DND-41 (cell line): ENCODE data around the gene TMEM243.
A peak's percentile ranks its signal among the peaks of the same experiment; 100 is the strongest.

ENCODE experiments used
- ATAC-seq: fragments of 200-7000 bp; cut with Tn5 transposase; 3 replicates; pipeline ENCODE4 v1.9.1; 2021; ENCODE audit warnings: low read depth; ENCODE audit not compliant: insufficient read depth
- DNase-seq: peaks from one replicate; pipeline ENCODE4 v3.0.0-alpha.2; 2020
- H2AFZ ChIP-seq: 2 replicates; pipeline ENCODE4 v1.6.0; 2012; ENCODE audit warnings: low read depth, low read length
- H3K27ac ChIP-seq: 2 replicates; pipeline ENCODE4 v1.5.1; 2012; ENCODE audit warnings: low read length, inconsistent platforms
- H3K27me3 ChIP-seq: fragments of 200-600 bp; sonication (generic); 2 replicates; pipeline ENCODE4 v1.6.0; 2012; ENCODE audit warnings: low read length, mild to moderate bottlenecking, inconsistent platforms; ENCODE audit not compliant: insufficient read depth, poor library complexity
- H3K36me3 ChIP-seq: 2 replicates; pipeline ENCODE4 v1.5.1; 2012; ENCODE audit warnings: low read length, inconsistent platforms; ENCODE audit not compliant: insufficient read depth
- H3K4me1 ChIP-seq: 2 replicates; pipeline ENCODE4 v1.5.1; 2012; ENCODE audit warnings: mild to moderate bottlenecking, low read length; ENCODE audit not compliant: insufficient read depth
- H3K4me2 ChIP-seq: 2 replicates; pipeline ENCODE4 v1.6.0; 2012; ENCODE audit warnings: mild to moderate bottlenecking, moderate library complexity, low read length, inconsistent platforms; ENCODE audit not compliant: insufficient read depth
- H3K4me3 ChIP-seq, 2 experiments: fragments of 200-600 bp in 1 of 2; shearing (Covaris generic) in 1 of 2; 2 replicates each; pipeline ENCODE4 v1.5.1; 2012 to 2016; ENCODE audit warnings: inconsistent platforms in 2 of 2, low read length in 2 of 2, mild to moderate bottlenecking in 2 of 2, low read depth in 1 of 2, moderate library complexity in 1 of 2
- H3K79me2 ChIP-seq: 2 replicates; pipeline ENCODE4 v1.6.0; 2012; ENCODE audit warnings: low read length, inconsistent platforms; ENCODE audit not compliant: insufficient read depth
- H3K9ac ChIP-seq: 2 replicates; pipeline ENCODE4 v1.6.0; 2012; ENCODE audit warnings: low read depth, mild to moderate bottlenecking, inconsistent platforms, low read length, moderate library complexity
- H3K9me3 ChIP-seq: 2 replicates; pipeline ENCODE4 v1.5.1; 2012; ENCODE audit warnings: low read length, moderate library complexity, mild to moderate bottlenecking, inconsistent platforms; ENCODE audit not compliant: insufficient read depth, severe bottlenecking
- H4K20me1 ChIP-seq: 2 replicates; pipeline ENCODE4 v1.6.0; 2012; ENCODE audit warnings: low read length; ENCODE audit not compliant: insufficient read depth
- CTCF ChIP-seq: IDR thresholded peaks from 2 replicates; pipeline ENCODE4 v1.5.1; 2012; ENCODE audit warnings: borderline replicate concordance, low read length, moderate library complexity, mild to moderate bottlenecking; ENCODE audit not compliant: poor library complexity, severe bottlenecking; ENCODE audit errors: extremely low read depth
- EZH2 ChIP-seq: IDR thresholded peaks from 3 replicates; pipeline ENCODE4 v1.6.1; 2012; ENCODE audit warnings: borderline replicate concordance, low read depth, mild to moderate bottlenecking, moderate library complexity, low read length, inconsistent platforms; ENCODE audit not compliant: severe bottlenecking

Gene TMEM243

GRCh38 chr7:87148332-87148955 is 71.1 kb downstream of the TMEM243 start:
- H3K27me3 ChIP-seq, result no peaks in the 10 kb centered on the region
- H2AFZ ChIP-seq, result no peak overlapping the region
- ATAC-seq, result no peak

GRCh38 chr7:87147500-87147899 is 72.0 kb downstream of the TMEM243 start:
- no peak overlapping the region for H3K4me3 ChIP-seq
- no peak for ATAC-seq
- TF ChIP-seq EZH2, result no peak
- no peak for TF ChIP-seq CTCF
- H2AFZ ChIP-seq, result no peak overlapping the region
- H3K4me1 ChIP-seq, result peaks cover 9% of the 10 kb centered on the region
- DNase-seq, result no peak
- peaks cover 5% of the 10 kb centered on the region for H3K79me2 ChIP-seq
- no peaks in the 10 kb centered on the region for H3K9me3 ChIP-seq
- no peak overlapping the region for H3K9ac ChIP-seq
- H3K36me3 ChIP-seq, result no peaks in the 10 kb centered on the region; the same call in 1 of the 2 replicates
- no peak overlapping the region for H3K27ac ChIP-seq
- no peak overlapping the region for H3K4me2 ChIP-seq
- no peaks in the 10 kb centered on the region for H3K27me3 ChIP-seq
- no peaks in the 10 kb centered on the region for H4K20me1 ChIP-seq

More at GRCh38 chr7:87148332-87148955, 71.1 kb downstream of the TMEM243 start:
- H3K4me2 ChIP-seq, result no peak overlapping the region
- peaks cover under 1% of the 10 kb centered on the region; the same call in 1 of the 2 replicates for H4K20me1 ChIP-seq
- no peak overlapping the region for H3K27ac ChIP-seq
- no peak for DNase-seq
- H3K9ac ChIP-seq, result no peak overlapping the region
- H3K4me3 ChIP-seq, result no peak overlapping the region
- no peaks in the 10 kb centered on the region for H3K9me3 ChIP-seq
- no peaks in the 10 kb centered on the region; the same call in 1 of the 2 replicates for H3K36me3 ChIP-seq
- peaks cover 10% of the 10 kb centered on the region for H3K4me1 ChIP-seq
- peak; percentile 60 for TF ChIP-seq CTCF
- no peak for TF ChIP-seq EZH2
- H3K79me2 ChIP-seq, result peaks cover 14% of the 10 kb centered on the region

GRCh38 chr7:87146740-87147386 is 72.7 kb downstream of the TMEM243 start:
- Histone ChIP-seq H3K79me2 (peaks cover under 1% of the 10 kb centered on the region; the same call in 1 of the 2 replicates), H3K9ac (no peak overlapping the region), H3K4me3 (no peak overlapping the region), H4K20me1 (no peaks in the 10 kb centered on the region), H3K9me3 (no peaks in the 10 kb centered on the region), H2AFZ (no peak overlapping the region), H3K4me2 (no peak overlapping the region), H3K4me1 (peaks cover 9% of the 10 kb centered on the region), H3K27me3 (no peaks in the 10 kb centered on the region), H3K36me3 (no peaks in the 10 kb centered on the region), H3K27ac (no peak overlapping the region)
- ATAC-seq (no peak), DNase-seq (no peak)
- TF ChIP-seq EZH2 (no peak), CTCF (no peak)
